Measurements from ENCODE around the gene DRC3.

DNA sequence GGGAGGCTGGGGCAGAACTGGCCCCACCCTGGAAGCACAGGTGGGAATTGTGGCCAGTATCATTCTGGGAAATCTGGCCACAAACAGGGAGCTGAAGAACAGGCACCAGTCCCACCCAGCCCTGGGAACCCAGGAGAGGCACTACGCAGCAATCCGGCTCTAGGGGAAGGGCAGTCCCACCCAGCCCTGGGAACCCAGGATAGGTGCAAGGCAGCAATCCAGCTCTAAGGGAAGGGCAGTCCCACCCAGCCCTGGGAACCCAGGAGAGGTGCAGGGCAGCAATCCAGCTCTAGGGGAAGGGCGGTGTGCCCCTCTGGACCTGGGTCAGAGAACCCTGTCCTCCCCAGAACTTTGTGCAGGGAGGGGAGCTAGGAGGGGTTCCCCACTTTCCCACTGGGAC is 7.1 kb downstream of the DRC3 start:
- TF ChIP-seq, protein P1, sequence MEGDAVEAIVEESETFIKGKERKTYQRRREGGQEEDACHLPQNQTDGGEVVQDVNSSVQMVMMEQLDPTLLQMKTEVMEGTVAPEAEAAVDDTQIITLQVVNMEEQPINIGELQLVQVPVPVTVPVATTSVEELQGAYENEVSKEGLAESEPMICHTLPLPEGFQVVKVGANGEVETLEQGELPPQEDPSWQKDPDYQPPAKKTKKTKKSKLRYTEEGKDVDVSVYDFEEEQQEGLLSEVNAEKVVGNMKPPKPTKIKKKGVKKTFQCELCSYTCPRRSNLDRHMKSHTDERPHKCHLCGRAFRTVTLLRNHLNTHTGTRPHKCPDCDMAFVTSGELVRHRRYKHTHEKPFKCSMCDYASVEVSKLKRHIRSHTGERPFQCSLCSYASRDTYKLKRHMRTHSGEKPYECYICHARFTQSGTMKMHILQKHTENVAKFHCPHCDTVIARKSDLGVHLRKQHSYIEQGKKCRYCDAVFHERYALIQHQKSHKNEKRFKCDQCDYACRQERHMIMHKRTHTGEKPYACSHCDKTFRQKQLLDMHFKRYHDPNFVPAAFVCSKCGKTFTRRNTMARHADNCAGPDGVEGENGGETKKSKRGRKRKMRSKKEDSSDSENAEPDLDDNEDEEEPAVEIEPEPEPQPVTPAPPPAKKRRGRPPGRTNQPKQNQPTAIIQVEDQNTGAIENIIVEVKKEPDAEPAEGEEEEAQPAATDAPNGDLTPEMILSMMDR (conservative IDR thresholded peaks at IDR 0.05 in 1 of 2, IDR thresholded peaks at IDR 0.05 in 1 of 2; ENCODE audit: extremely low read depth in 1 of 2, insufficient read depth in 1 of 2, low read depth in 1 of 2, low read length in 2 of 2) = no peak
- no peak for TF ChIP-seq EZH2 (IDR thresholded peaks at IDR 0.05; ENCODE audit: borderline replicate concordance, low read length)
